Measurements from ENCODE around the gene AHDC1.

DNA sequence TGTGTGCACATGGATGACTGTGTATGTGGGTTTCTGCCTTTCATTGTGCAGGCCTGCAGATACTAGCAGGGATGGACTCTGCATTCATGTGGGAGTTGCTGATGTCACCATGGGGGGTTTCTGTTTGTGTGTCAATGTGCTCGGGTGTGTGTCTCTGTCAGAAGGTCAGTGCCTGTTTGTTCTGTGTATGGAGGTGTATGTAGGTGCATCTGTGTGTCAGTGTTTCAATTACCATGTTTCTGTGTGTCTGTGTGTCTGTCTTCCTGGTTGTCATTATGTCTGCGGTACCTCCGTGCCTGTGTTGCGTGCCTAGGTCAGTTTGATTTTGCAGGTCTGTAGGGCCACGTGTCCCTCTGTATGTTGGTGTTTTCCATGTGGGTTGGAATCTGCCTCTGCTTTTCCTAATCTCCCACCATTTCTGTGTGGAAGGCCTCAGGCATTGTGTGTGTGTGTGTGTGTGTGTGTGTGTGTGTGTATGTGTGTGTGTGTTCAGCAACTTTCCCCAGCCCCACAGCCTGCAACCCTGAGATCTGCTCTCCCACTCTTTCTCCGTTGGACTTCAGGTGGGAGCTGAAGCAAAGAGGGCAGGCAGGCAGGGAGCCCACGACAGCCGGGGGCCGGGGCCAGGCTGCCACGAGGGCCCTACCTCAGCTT is 77.2 kb downstream of the AHDC1 start:
- TF ChIP-seq EP300 (conservative IDR thresholded peaks at IDR 0.05; ENCODE audit: poor library complexity, severe bottlenecking) (no peak), EZH2 (IDR thresholded peaks at IDR 0.05; ENCODE audit: borderline replicate concordance, insufficient read depth, low read length, poor library complexity, severe bottlenecking) (no peak), POLR2AphosphoS5 (IDR thresholded peaks at IDR 0.05) (no peak), TAF1 (IDR thresholded peaks at IDR 0.05; ENCODE audit: low read depth) (no peak)
- TF ChIP-seq, protein P1, sequence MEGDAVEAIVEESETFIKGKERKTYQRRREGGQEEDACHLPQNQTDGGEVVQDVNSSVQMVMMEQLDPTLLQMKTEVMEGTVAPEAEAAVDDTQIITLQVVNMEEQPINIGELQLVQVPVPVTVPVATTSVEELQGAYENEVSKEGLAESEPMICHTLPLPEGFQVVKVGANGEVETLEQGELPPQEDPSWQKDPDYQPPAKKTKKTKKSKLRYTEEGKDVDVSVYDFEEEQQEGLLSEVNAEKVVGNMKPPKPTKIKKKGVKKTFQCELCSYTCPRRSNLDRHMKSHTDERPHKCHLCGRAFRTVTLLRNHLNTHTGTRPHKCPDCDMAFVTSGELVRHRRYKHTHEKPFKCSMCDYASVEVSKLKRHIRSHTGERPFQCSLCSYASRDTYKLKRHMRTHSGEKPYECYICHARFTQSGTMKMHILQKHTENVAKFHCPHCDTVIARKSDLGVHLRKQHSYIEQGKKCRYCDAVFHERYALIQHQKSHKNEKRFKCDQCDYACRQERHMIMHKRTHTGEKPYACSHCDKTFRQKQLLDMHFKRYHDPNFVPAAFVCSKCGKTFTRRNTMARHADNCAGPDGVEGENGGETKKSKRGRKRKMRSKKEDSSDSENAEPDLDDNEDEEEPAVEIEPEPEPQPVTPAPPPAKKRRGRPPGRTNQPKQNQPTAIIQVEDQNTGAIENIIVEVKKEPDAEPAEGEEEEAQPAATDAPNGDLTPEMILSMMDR (IDR thresholded peaks at IDR 0.05; ENCODE audit: poor library complexity, severe bottlenecking), result no peak

Data from neural cell (in vitro differentiated cells).